ENCODE results near the gene MARVELD1.
"Not testable (repeated sequence)": the region's sequence is repeated elsewhere in the genome, so short reads cannot be mapped to it uniquely, and the experiment has no call there.

The MARVELD1 gene

GRCh38 chr10:97685395-97685958, 28.1 kb upstream of the MARVELD1 start:
- H3K4me1 Mint-ChIP-seq = peaks cover 9 to 11% of the 10 kb centered on the region in 2 donors
- no peak overlapping the region for H3K27ac Mint-ChIP-seq
- no peak for DNase-seq
- no peak overlapping the region for H3K4me3 Mint-ChIP-seq
- no peak for ATAC-seq (replicated peaks)
- H3K36me3 Mint-ChIP-seq = no peaks in the 10 kb centered on the region
- H3K9me3 Mint-ChIP-seq = no peaks in the 10 kb centered on the region
- H3K27me3 Mint-ChIP-seq = no peaks in the 10 kb centered on the region

- no peaks in the 10 kb centered on the region for H3K36me3 Mint-ChIP-seq
- peaks cover 9 to 11% of the 10 kb centered on the region in 2 donors for H3K4me1 Mint-ChIP-seq
- peak overlapping the region; percentile 86 for H3K4me3 Mint-ChIP-seq
- H3K9me3 Mint-ChIP-seq = no peaks in the 10 kb centered on the region
- peak overlapping the region; percentile 84 for H3K27ac Mint-ChIP-seq
- no peaks in the 10 kb centered on the region for H3K27me3 Mint-ChIP-seq
- ATAC-seq (replicated peaks) (no peak), DNase-seq (no peak)
Observed at GRCh38 chr10:97686301-97686961, 27.1 kb upstream of the MARVELD1 start.

DNA sequence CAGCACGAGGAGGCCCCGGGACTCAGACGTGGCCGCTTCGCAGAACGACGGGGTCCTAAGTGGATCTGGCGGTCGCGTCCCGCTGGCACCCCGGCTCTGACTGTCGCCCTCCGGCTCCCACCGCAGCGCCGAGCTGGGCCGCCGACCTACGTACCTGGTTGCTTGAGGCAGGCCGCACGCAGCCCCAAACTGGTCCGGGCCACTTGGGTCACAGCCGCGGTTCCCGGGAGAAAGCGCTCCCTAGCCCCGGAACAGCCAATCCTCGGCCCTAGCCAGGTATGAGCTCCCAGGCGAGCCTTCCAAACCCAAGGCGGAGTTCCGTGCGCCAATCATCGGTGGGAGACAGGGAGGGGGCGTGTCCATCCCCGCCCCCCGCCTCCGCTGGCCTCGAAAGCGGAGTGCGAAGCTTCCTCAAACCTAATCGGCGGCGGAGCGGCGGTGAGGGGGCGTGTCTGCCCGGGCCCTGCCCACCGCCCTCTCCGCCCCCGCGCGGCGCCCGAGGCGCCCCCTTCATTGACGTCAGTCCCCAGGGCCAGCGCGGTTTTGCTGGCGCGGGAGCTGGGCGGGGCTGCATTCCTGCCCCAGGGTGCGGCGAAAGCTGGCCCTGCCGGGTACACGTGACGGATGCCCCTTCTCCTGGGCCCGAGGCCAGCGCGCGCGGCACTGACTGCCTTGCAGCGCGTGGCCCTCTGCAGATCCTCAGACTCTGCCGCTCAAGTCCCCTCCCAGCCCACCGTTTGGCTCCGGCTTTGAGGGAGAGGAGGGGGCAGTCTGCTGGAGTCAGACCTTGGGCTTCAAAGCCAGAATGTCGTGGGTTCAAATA, 26.4 kb upstream of the MARVELD1 start, which contains the start of gene AVPI1:
AVPI1 (minus strand) TSS at position 280 of the 823 bp plus-strand sequence. CDS start 7,336 bp downstream, outside the sequence.
- Mint-ChIP-seq H3K9me3 (no peaks in the 10 kb centered on the region), H3K36me3 (no peaks in the 10 kb centered on the region), H3K4me3 (peak within 1 kb of the TSS; percentile 86), H3K4me1 (peaks cover 9 to 11% of the 10 kb centered on the region in 2 donors), H3K27ac (peak within 1 kb of the TSS; percentile 85), H3K27me3 (no peaks in the 10 kb centered on the region)
- ATAC-seq (replicated peaks) (peak; percentile 91 to 93), DNase-seq (peak; percentile 93)

- H3K27me3 Mint-ChIP-seq = no peaks in the 10 kb centered on the region
- no peaks in the 10 kb centered on the region for H3K36me3 Mint-ChIP-seq
- H3K9me3 Mint-ChIP-seq = no peaks in the 10 kb centered on the region
- peaks cover 9 to 11% of the 10 kb centered on the region in 2 donors for H3K4me1 Mint-ChIP-seq
- peak overlapping the region; percentile 85 for H3K27ac Mint-ChIP-seq
- DNase-seq (no peak), ATAC-seq (replicated peaks) (no peak)
- H3K4me3 Mint-ChIP-seq = peak overlapping the region; percentile 86
Observed at GRCh38 chr10:97687785-97688781, 25.4 kb upstream of the MARVELD1 start.

GRCh38 chr10:97689559-97690020, 23.9 kb upstream of the MARVELD1 start:
- Mint-ChIP-seq H3K36me3 (no peaks in the 10 kb centered on the region), H3K27me3 (peaks cover 0 to 7% of the 10 kb centered on the region in 2 donors), H3K9me3 (no peaks in the 10 kb centered on the region), H3K4me3 (no peak overlapping the region), H3K4me1 (peaks cover 9 to 11% of the 10 kb centered on the region in 2 donors), H3K27ac (no peak overlapping the region)
- DNase-seq (no peak), ATAC-seq (replicated peaks) (no peak)

- Mint-ChIP-seq H3K27me3 (peaks cover 0 to 7% of the 10 kb centered on the region in 2 donors), H3K9me3 (no peaks in the 10 kb centered on the region), H3K4me3 (no peak overlapping the region), H3K36me3 (no peaks in the 10 kb centered on the region), H3K4me1 (peaks cover 9 to 11% of the 10 kb centered on the region in 2 donors), H3K27ac (no peak overlapping the region)
- ATAC-seq (replicated peaks) (no peak), DNase-seq (no peak)
Observed at GRCh38 chr10:97690133-97690532, 23.4 kb upstream of the MARVELD1 start.

DNA sequence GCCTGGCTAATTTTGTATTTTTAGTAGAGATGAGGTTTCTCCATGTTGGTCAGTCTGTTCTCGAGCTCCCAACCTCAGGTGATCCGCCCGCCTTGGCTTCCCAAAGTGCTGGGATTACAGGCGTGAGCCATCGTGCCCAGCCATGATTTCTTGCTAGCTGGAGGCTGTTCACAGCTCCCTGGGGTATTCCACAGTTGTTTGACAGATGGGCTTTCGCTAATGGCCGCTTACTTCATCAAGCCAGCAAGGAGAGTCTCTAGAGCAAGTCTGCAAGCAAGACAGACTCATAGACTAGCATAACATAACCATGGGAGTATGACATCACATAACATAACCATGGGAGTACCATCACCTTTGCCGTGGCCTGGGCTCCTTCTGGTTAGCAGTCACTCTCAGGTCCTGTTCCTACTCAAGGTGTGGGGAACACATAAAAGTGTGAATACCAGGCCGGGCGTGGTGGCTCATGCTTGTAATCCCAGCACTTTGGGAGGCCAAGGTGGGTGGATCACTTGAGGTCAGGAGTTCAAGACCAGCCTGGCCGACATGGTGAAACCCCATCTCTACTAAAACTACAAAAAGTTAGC, 15.4 kb upstream of the MARVELD1 start:
- ATAC-seq (replicated peaks) = not testable (repeated sequence)
- peaks cover 10 to 19% of the 10 kb centered on the region in 2 donors for H3K27me3 Mint-ChIP-seq

GRCh38 chr10:97701438-97702069, 12.0 kb upstream of the MARVELD1 start:
- peaks cover 0 to 1% of the 10 kb centered on the region in 2 donors for H3K4me1 Mint-ChIP-seq
- H3K36me3 Mint-ChIP-seq = no peaks in the 10 kb centered on the region
- ATAC-seq (replicated peaks) = peak; percentile 90 to 93
- H3K4me3 Mint-ChIP-seq = no peak overlapping the region
- peak; percentile 21 for DNase-seq
- peaks cover 13 to 16% of the 10 kb centered on the region in 2 donors for H3K27me3 Mint-ChIP-seq
- no peak overlapping the region for H3K27ac Mint-ChIP-seq
- no peaks in the 10 kb centered on the region for H3K9me3 Mint-ChIP-seq

More for the DNA sequence above, 15.4 kb upstream of the MARVELD1 start:
- not testable (repeated sequence) for H3K9me3 Mint-ChIP-seq, H3K4me3 Mint-ChIP-seq, H3K27ac Mint-ChIP-seq, H3K36me3 Mint-ChIP-seq, H3K4me1 Mint-ChIP-seq, DNase-seq

- Mint-ChIP-seq H3K4me1 (peaks cover 0 to 1% of the 10 kb centered on the region in 2 donors), H3K27ac (no peak overlapping the region), H3K27me3 (peaks cover 26 to 27% of the 10 kb centered on the region in 2 donors), H3K36me3 (no peaks in the 10 kb centered on the region), H3K4me3 (no peak overlapping the region), H3K9me3 (no peaks in the 10 kb centered on the region)
- ATAC-seq (replicated peaks) (no peak), DNase-seq (no peak)
Observed at GRCh38 chr10:97703398-97704067, 10.0 kb upstream of the MARVELD1 start.

GRCh38 chr10:97704341-97704740, 9.2 kb upstream of the MARVELD1 start:
- Mint-ChIP-seq H3K27ac (no peak overlapping the region), H3K27me3 (peaks cover 32 to 35% of the 10 kb centered on the region in 2 donors)

GRCh38 chr10:97705006-97705670, 8.4 kb upstream of the MARVELD1 start:
- DNase-seq = no peak
- Mint-ChIP-seq H3K27me3 (peaks cover 34 to 43% of the 10 kb centered on the region in 2 donors), H3K9me3 (no peaks in the 10 kb centered on the region), H3K4me1 (peaks cover 1 to 9% of the 10 kb centered on the region in 2 donors), H3K36me3 (no peaks in the 10 kb centered on the region), H3K4me3 (no peak overlapping the region), H3K27ac (no peak overlapping the region)
- no peak for ATAC-seq (replicated peaks)

More at GRCh38 chr10:97704341-97704740, 9.2 kb upstream of the MARVELD1 start:
- DNase-seq (no peak), ATAC-seq (replicated peaks) (no peak)
- H3K9me3 Mint-ChIP-seq = no peaks in the 10 kb centered on the region
- H3K4me3 Mint-ChIP-seq = no peak overlapping the region
- H3K36me3 Mint-ChIP-seq = no peaks in the 10 kb centered on the region
- peaks cover 1 to 4% of the 10 kb centered on the region in 2 donors for H3K4me1 Mint-ChIP-seq

All from stimulated activated naive B cell treated with anti-CD40 and anti-IgM and Interleukin-4, amounts not matched to agents 10 μg/mL and 1 μg/mL and 100 μg/mL, for 72 hours (primary cell).